HG03039 (cell line): ENCODE data around the gene SH3GLB2.

Source experiments
- ATAC-seq: cut with Tn5 transposase; IDR thresholded peaks from one replicate; pipeline ENCODE4 v1.9.1; 2021; ENCODE audit warnings: mild to moderate bottlenecking, moderate library complexity; ENCODE audit not compliant: unreplicated experiment

SH3GLB2 gene

GRCh38 chr9:129023036-129023907, 4.9 kb downstream of the SH3GLB2 start:
- ATAC-seq: no peak

GRCh38 chr9:129022037-129022436, 6.1 kb downstream of the SH3GLB2 start:
- no peak for ATAC-seq

- ATAC-seq: no peak
These were observed 7.0 kb downstream of the SH3GLB2 start for GRCh38 chr9:129021091-129021490.

GRCh38 chr9:129014608-129015007, 13.5 kb downstream of the SH3GLB2 start:
- ATAC-seq: no peak

GRCh38 chr9:129014124-129014523, 14.0 kb downstream of the SH3GLB2 start:
- no peak for ATAC-seq

- ATAC-seq: no peak
These were observed 14.5 kb downstream of the SH3GLB2 start for GRCh38 chr9:129013674-129014073.

- no peak for ATAC-seq
These were observed 15.2 kb downstream of the SH3GLB2 start for GRCh38 chr9:129012893-129013448.

GRCh38 chr9:129012343-129012742, 15.8 kb downstream of the SH3GLB2 start:
- ATAC-seq: no peak

GRCh38 chr9:129011761-129012181, 16.4 kb downstream of the SH3GLB2 start:
- ATAC-seq: no peak

GRCh38 chr9:129011170-129011569, 17.0 kb downstream of the SH3GLB2 start:
- ATAC-seq: no peak

- ATAC-seq: no peak
These were observed 17.7 kb downstream of the SH3GLB2 start for GRCh38 chr9:129010267-129010975.

- no peak for ATAC-seq
These were observed 18.5 kb downstream of the SH3GLB2 start for GRCh38 chr9:129009584-129010141.

- ATAC-seq: no peak
These were observed 19.0 kb downstream of the SH3GLB2 start for GRCh38 chr9:129008986-129009583.

- no peak for ATAC-seq
These were observed 19.6 kb downstream of the SH3GLB2 start for GRCh38 chr9:129008469-129008965.

- ATAC-seq: no peak
These were observed 20.2 kb downstream of the SH3GLB2 start for GRCh38 chr9:129007766-129008468.

- ATAC-seq: no peak
These were observed 20.9 kb downstream of the SH3GLB2 start for GRCh38 chr9:129007035-129007765.

GRCh38 chr9:129006328-129007034, 21.6 kb downstream of the SH3GLB2 start:
- no peak for ATAC-seq

GRCh38 chr9:129005336-129005997, 22.7 kb downstream of the SH3GLB2 start:
- no peak for ATAC-seq
